Measurements from ENCODE around the gene CD300A. TPM values are rescaled to one million over a fixed set of nuclear protein-coding genes. Genes with fewer than 3 reads are reported as not detected.
A peak's percentile ranks its signal among the peaks of the same experiment; 100 is the strongest.

CD300A gene
- total and polyA plus RNA-seq, 12 donors = 0.38 to 13.1 (median 1.4) TPM

DNA sequence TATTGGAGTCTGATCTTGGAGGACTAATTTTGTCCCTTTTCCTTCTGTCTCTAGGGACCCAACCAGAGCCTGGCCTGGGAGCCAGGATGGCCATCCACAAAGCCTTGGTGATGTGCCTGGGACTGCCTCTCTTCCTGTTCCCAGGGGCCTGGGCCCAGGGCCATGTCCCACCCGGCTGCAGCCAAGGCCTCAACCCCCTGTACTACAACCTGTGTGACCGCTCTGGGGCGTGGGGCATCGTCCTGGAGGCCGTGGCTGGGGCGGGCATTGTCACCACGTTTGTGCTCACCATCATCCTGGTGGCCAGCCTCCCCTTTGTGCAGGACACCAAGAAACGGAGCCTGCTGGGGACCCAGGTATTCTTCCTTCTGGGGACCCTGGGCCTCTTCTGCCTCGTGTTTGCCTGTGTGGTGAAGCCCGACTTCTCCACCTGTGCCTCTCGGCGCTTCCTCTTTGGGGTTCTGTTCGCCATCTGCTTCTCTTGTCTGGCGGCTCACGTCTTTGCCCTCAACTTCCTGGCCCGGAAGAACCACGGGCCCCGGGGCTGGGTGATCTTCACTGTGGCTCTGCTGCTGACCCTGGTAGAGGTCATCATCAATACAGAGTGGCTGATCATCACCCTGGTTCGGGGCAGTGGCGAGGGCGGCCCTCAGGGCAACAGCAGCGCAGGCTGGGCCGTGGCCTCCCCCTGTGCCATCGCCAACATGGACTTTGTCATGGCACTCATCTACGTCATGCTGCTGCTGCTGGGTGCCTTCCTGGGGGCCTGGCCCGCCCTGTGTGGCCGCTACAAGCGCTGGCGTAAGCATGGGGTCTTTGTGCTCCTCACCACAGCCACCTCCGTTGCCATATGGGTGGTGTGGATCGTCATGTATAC is 26.5 kb upstream of the CD300A start:
- TF ChIP-seq, protein P1, sequence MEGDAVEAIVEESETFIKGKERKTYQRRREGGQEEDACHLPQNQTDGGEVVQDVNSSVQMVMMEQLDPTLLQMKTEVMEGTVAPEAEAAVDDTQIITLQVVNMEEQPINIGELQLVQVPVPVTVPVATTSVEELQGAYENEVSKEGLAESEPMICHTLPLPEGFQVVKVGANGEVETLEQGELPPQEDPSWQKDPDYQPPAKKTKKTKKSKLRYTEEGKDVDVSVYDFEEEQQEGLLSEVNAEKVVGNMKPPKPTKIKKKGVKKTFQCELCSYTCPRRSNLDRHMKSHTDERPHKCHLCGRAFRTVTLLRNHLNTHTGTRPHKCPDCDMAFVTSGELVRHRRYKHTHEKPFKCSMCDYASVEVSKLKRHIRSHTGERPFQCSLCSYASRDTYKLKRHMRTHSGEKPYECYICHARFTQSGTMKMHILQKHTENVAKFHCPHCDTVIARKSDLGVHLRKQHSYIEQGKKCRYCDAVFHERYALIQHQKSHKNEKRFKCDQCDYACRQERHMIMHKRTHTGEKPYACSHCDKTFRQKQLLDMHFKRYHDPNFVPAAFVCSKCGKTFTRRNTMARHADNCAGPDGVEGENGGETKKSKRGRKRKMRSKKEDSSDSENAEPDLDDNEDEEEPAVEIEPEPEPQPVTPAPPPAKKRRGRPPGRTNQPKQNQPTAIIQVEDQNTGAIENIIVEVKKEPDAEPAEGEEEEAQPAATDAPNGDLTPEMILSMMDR (IDR thresholded peaks at IDR 0.05) = no peak
- peaks cover 0 to 19% (median 4%) of the 10 kb centered on the region in 11 donors for H3K9me3 ChIP-seq
- no peak for DNase-seq
- peaks cover 19 to 52% (median 33%) of the 10 kb centered on the region in 9 donors for H3K4me1 ChIP-seq
- no peak for ATAC-seq
- whole genome bisulfite sequencing, 2 donors = 91 to 93% methylated on average over 31 of the region's 31 CpGs
- intact Hi-C loops (cut with DNase I) = loop anchor here in 1 of 10 donors (10.0 kb wide), 1 partner anchor 225 kb away; the partner anchor contains the start of gene TTYH2
- peaks cover 0 to 19% (median 0%) of the 10 kb centered on the region in 9 donors for H3K36me3 ChIP-seq
- no peak overlapping the region for H3K4me3 ChIP-seq
- H3K27ac ChIP-seq = no peak overlapping the region
- no peaks in the 10 kb centered on the region for H3K27me3 ChIP-seq

DNA sequence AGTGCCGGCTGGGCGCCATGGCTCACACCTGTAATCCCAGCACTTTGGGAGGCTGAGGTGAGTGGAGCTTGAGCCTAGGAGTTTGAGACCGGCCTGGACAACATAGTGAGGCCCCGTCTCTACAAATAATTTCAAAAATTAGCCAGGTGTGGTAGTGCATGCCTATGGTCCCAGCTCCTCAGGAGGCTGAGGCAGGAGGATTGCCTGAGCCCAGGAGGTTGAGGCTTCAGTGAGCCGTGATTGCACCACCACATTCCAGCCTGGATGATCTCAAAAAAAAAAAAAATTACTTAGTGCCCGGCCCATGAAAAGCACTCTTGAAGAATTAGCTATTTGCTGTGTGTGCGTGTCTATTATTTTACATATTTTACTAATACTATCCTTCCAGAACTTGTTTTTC is 24.9 kb upstream of the CD300A start:
- peak overlapping the region in 2 of 10 donors; percentile 94 to 97 for H3K27ac ChIP-seq
- ATAC-seq = no peak
- no peak for DNase-seq
- H3K4me3 ChIP-seq = no peak overlapping the region
- no peaks in the 10 kb centered on the region for H3K27me3 ChIP-seq
- 94 to 96% methylated on average over 7 of the region's 7 CpGs for WGBS, 2 donors
- TF ChIP-seq, protein P1 (IDR thresholded peaks at IDR 0.05) = no peak
- peaks cover 0 to 19% (median 0%) of the 10 kb centered on the region in 9 donors for H3K36me3 ChIP-seq
- intact Hi-C loops (cut with DNase I) = loop anchor here in 1 of 10 donors (10.0 kb wide), 1 partner anchor 227 kb away; the partner anchor contains the start of gene TTYH2
- peaks cover 22 to 53% (median 47%) of the 10 kb centered on the region in 9 donors for H3K4me1 ChIP-seq
- H3K9me3 ChIP-seq = peaks cover 0 to 19% (median 4%) of the 10 kb centered on the region in 11 donors

DNA sequence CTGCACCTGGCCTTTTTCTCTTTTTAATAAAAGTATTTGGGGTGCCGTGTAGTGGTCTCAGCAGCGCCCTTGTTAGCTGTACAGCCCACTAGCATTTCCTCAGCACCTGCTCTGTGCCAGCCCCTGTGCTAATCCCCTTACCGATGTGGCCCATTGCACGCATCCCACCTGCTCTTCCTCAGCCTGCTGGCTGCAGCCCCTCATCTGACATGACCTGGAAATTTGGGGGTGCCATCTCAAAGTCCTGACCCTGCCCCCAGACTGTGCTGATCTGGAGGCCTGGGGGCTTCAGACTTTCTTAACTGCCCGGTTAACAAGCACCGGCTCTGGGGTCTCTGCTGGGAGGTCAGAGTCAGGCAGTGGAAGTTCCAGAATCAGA is 24.2 kb upstream of the CD300A start:
- no peak for ATAC-seq
- TF ChIP-seq, protein P1 (IDR thresholded peaks at IDR 0.05) = no peak
- 73 to 81% methylated on average over 6 of the region's 6 CpGs for WGBS, 2 donors
- no peaks in the 10 kb centered on the region for H3K27me3 ChIP-seq
- intact Hi-C loops (cut with DNase I) = loop anchor here in 1 of 10 donors (10.0 kb wide), 1 partner anchor 227 kb away; the partner anchor contains the start of gene TTYH2
- peaks cover 28 to 59% (median 54%) of the 10 kb centered on the region in 9 donors for H3K4me1 ChIP-seq
- peak overlapping the region; percentile 76 to 97 (median 88) for H3K27ac ChIP-seq
- peaks cover 0 to 23% (median 0%) of the 10 kb centered on the region in 9 donors for H3K36me3 ChIP-seq
- H3K4me3 ChIP-seq = peak overlapping the region in 7 of 10 donors; percentile 6 to 42 (median 36)
- DNase-seq = no peak
- H3K9me3 ChIP-seq = peaks cover 0 to 17% (median 4%) of the 10 kb centered on the region in 11 donors
